ENCODE results near the gene CHADL. TPM values are rescaled to one million over a fixed set of nuclear protein-coding genes. Genes with fewer than 3 reads are reported as not detected.

The CHADL gene
- total RNA-seq, 1 donor, result 0.43 TPM

GRCh38 chr22:41204992-41205900 lies 35.5 kb downstream of the CHADL start, which contains the start of gene L3MBTL2:
Gene L3MBTL2, plus strand, starts transcription at chr22:41205312. Its CDS starts 51 bp downstream, at chr22:41205363.
- DNase-seq (ENCODE audit: low read depth), result peak; percentile 96
- TF ChIP-seq CTCF (IDR thresholded peaks at IDR 0.05; ENCODE audit: insufficient read depth, low read depth, low read length), result no peak
- H3K4me3 ChIP-seq (ENCODE audit: low read depth, low read length), result peak within 1 kb of the TSS; percentile 93

- no peak for DNase-seq (ENCODE audit: low read depth)
- no peak overlapping the region for H3K4me3 ChIP-seq (ENCODE audit: low read depth, low read length)
- TF ChIP-seq CTCF (IDR thresholded peaks at IDR 0.05; ENCODE audit: insufficient read depth, low read depth, low read length), result no peak
Observed at GRCh38 chr22:41204066-41204465, 36.7 kb downstream of the CHADL start.

GRCh38 chr22:41203118-41203517 lies 37.6 kb downstream of the CHADL start:
- TF ChIP-seq CTCF (IDR thresholded peaks at IDR 0.05; ENCODE audit: insufficient read depth, low read depth, low read length), result no peak
- DNase-seq (ENCODE audit: low read depth), result no peak

GRCh38 chr22:41201141-41201540 lies 39.6 kb downstream of the CHADL start:
- no peak overlapping the region for H3K4me3 ChIP-seq (ENCODE audit: low read depth, low read length)
- TF ChIP-seq CTCF (IDR thresholded peaks at IDR 0.05; ENCODE audit: insufficient read depth, low read depth, low read length), result no peak
- no peak for DNase-seq (ENCODE audit: low read depth)

More at GRCh38 chr22:41203118-41203517, 37.6 kb downstream of the CHADL start:
- H3K4me3 ChIP-seq (ENCODE audit: low read depth, low read length), result no peak overlapping the region

GRCh38 chr22:41198027-41198580 lies 42.6 kb downstream of the CHADL start:
- TF ChIP-seq CTCF (IDR thresholded peaks at IDR 0.05; ENCODE audit: insufficient read depth, low read depth, low read length), result no peak
- peak; percentile 21 for DNase-seq (ENCODE audit: low read depth)
- peak overlapping the region; percentile 85 for H3K4me3 ChIP-seq (ENCODE audit: low read depth, low read length)

- DNase-seq (ENCODE audit: low read depth), result peak; percentile 48
- no peak for TF ChIP-seq CTCF (IDR thresholded peaks at IDR 0.05; ENCODE audit: insufficient read depth, low read depth, low read length)
- peak overlapping the region; percentile 85 for H3K4me3 ChIP-seq (ENCODE audit: low read depth, low read length)
Observed at GRCh38 chr22:41197038-41197972, 43.4 kb downstream of the CHADL start.
